Measurements from ENCODE around the gene SETD1B. TPM values are rescaled to one million over a fixed set of nuclear protein-coding genes. Genes with fewer than 3 reads are reported as not detected.

Gene SETD1B
- total RNA-seq, 1 experiment from 2014 or later, result 40.4 TPM

GRCh38 chr12:121805171-121806008 is 1.6 kb downstream of the SETD1B start:
- no CpG with 5 or more reads among the region's 45 CpGs for WGBS (ENCODE audit: extremely low coverage, insufficient read length, low lambda C conversion rate)

More at GRCh38 chr12:121805171-121806008, 1.6 kb downstream of the SETD1B start:
- Histone ChIP-seq H2BK12ac (ENCODE audit: insufficient read length, low read depth, low read length) (no peak overlapping the region), H2BK15ac (ENCODE audit: low read depth, low read length) (no peak overlapping the region), H3K4me1 (ENCODE audit: insufficient read depth, low read length) (peaks cover 2% of the 10 kb centered on the region; the same call in 1 of the 2 replicates), H4K20me1 (ENCODE audit: control insufficient read depth, insufficient read depth, insufficient read length) (no peaks in the 10 kb centered on the region), H2BK120ac (ENCODE audit: low read depth, low read length, poor library complexity, severe bottlenecking) (no peak overlapping the region), H3K23me2 (ENCODE audit: insufficient read length, low read depth, low read length, poor library complexity, severe bottlenecking) (peaks cover 19% of the 10 kb centered on the region), H3K79me1 (ENCODE audit: insufficient read depth, low read depth, low read length, poor library complexity, severe bottlenecking) (no peaks in the 10 kb centered on the region), H3K27ac (ENCODE audit: insufficient read length, low read depth, low read length) (no peak overlapping the region), H3K14ac (ENCODE audit: insufficient read depth, low read length) (no peak overlapping the region), H3K56ac (ENCODE audit: insufficient read length, low read depth, low read length) (no peak overlapping the region), H3K9me3 (ENCODE audit: control insufficient read depth, low read depth, low read length) (no peaks in the 10 kb centered on the region), H3K23ac (ENCODE audit: insufficient read length, low read depth, low read length) (no peak overlapping the region), H2AK5ac (ENCODE audit: insufficient read length, low read length) (no peak overlapping the region), H3K4me2 (ENCODE audit: insufficient read depth, insufficient read length, low read length) (peak overlapping the region; percentile 52), H2BK20ac (ENCODE audit: low read depth, low read length, poor library complexity, severe bottlenecking) (no peak overlapping the region), H2BK5ac (ENCODE audit: insufficient read length, low read length) (no peak overlapping the region), H3K9ac (ENCODE audit: extremely low read depth, insufficient read length, low read length) (peak overlapping the region; percentile 42), H3K18ac (ENCODE audit: insufficient read length, low read depth, low read length) (no peak overlapping the region), H3T11ph (ENCODE audit: low read length) (no peak overlapping the region), H3K27me3 (ENCODE audit: insufficient read depth, low read length) (no peaks in the 10 kb centered on the region), H4K91ac (ENCODE audit: insufficient read length, low read depth, low read length) (no peak overlapping the region), H4K8ac (replicated peaks; ENCODE audit: insufficient read length, low read depth, low read length) (no peak overlapping the region), H2AFZ (ENCODE audit: low read length) (no peak overlapping the region), H3K79me2 (ENCODE audit: insufficient read depth, low read length) (no peaks in the 10 kb centered on the region; the same call in 1 of the 2 replicates), H4K5ac (ENCODE audit: insufficient read length, low read depth, low read length) (no peak overlapping the region), H3K4ac (ENCODE audit: low read depth, low read length) (no peak overlapping the region)
- peak overlapping the region in 1 of 3 experiments; percentile 77; a peak in 2 of 7 replicates for H3K27ac Mint-ChIP-seq
- H3K4me3 Mint-ChIP-seq, result peak overlapping the region; percentile 86 to 96
- no peaks in the 10 kb centered on the region for H3K9me3 Mint-ChIP-seq
- no peaks in the 10 kb centered on the region; the same call in 1 of the 2 replicates for H3K27me3 Mint-ChIP-seq (ENCODE audit: low read depth)
- no peak for DNase-seq
- peaks cover 26 to 32% of the 10 kb centered on the region in 2 experiments for H3K4me1 Mint-ChIP-seq
- no peak for TF ChIP-seq CTCF (conservative IDR thresholded peaks at IDR 0.05)
- H3K36me3 Mint-ChIP-seq (ENCODE audit: insufficient read depth in 1 of 3, low read depth in 3 of 3), result peaks cover 20 to 38% (median 37%) of the 10 kb centered on the region in 3 experiments

Measured in H9 (cell line).